Hepatocyte (in vitro differentiated cells): ENCODE measurements around the gene SHISA7. TPM values are rescaled to one million over a fixed set of nuclear protein-coding genes. Genes with fewer than 3 reads are reported as not detected.

Experiments
- DNase-seq: peaks from one replicate; pipeline ENCODE4 v3.0.0-alpha.2; 2016; ENCODE audit warnings: low spot score
- H2AFZ ChIP-seq: fragments of 200-600 bp; sonication (generic); 2 replicates; pipeline ENCODE4 v1.6.0; 2016; ENCODE audit warnings: antibody characterized with exemption, mild to moderate bottlenecking
- H3K27ac ChIP-seq: fragments of 200-600 bp; sonication (generic); 2 replicates; pipeline ENCODE4 v1.5.1; 2016; ENCODE audit warnings: mild to moderate bottlenecking
- H3K27me3 ChIP-seq: fragments of 200-600 bp; sonication (generic); 2 replicates; pipeline ENCODE4 v1.6.1; 2016
- H3K36me3 ChIP-seq: fragments of 200-600 bp; sonication (generic); replicated peaks from 2 replicates; pipeline ENCODE4 v1.5.1; 2016; ENCODE audit warnings: low read depth; ENCODE audit not compliant: insufficient read depth
- H3K4me1 ChIP-seq: fragments of 200-600 bp; sonication (generic); 2 replicates; pipeline ENCODE4 v1.5.1; 2016; ENCODE audit warnings: mild to moderate bottlenecking, moderate library complexity; ENCODE audit not compliant: insufficient read depth
- H3K4me2 ChIP-seq: fragments of 200-600 bp; sonication (generic); 2 replicates; pipeline ENCODE4 v1.6.0; 2016
- H3K4me3 ChIP-seq: fragments of 200-600 bp; sonication (generic); 2 replicates; pipeline ENCODE4 v1.5.1; 2016; ENCODE audit warnings: mild to moderate bottlenecking
- H3K79me2 ChIP-seq: fragments of 200-600 bp; sonication (generic); 2 replicates; pipeline ENCODE4 v1.6.0; 2017; ENCODE audit warnings: mild to moderate bottlenecking
- H3K9me2 ChIP-seq: fragments of 200-600 bp; sonication (generic); replicated peaks from 2 replicates; pipeline ENCODE4 v1.6.0; 2017; ENCODE audit warnings: mild to moderate bottlenecking; ENCODE audit not compliant: insufficient read depth
- H3K9me3 ChIP-seq: fragments of 200-600 bp; sonication (generic); 2 replicates; pipeline ENCODE4 v1.5.1; 2016; ENCODE audit warnings: low read depth, mild to moderate bottlenecking
- H4K20me1 ChIP-seq: fragments of 200-600 bp; sonication (generic); 2 replicates; pipeline ENCODE4 v1.6.0; 2016; ENCODE audit warnings: mild to moderate bottlenecking; ENCODE audit not compliant: insufficient read depth, poor library complexity, severe bottlenecking
- CTCF ChIP-seq: fragments of 200-600 bp; sonication (generic); IDR thresholded peaks from 2 replicates; pipeline ENCODE4 v1.5.1; 2016; ENCODE audit warnings: antibody characterized with exemption, mild to moderate bottlenecking; ENCODE audit not compliant: poor library complexity
- EZH2 ChIP-seq: fragments of 200-600 bp; sonication (generic); IDR thresholded peaks from 2 replicates; pipeline ENCODE4 v1.6.1; 2016; ENCODE audit warnings: antibody characterized with exemption, mild to moderate bottlenecking, borderline replicate concordance
- EZH2phosphoT487 ChIP-seq: fragments of 200-600 bp; sonication (generic); IDR thresholded peaks from one replicate; pipeline ENCODE4 v1.6.1; 2018; ENCODE audit warnings: antibody characterized with exemption, mild to moderate bottlenecking, low read depth, moderate library complexity; ENCODE audit not compliant: unreplicated experiment, severe bottlenecking
- WGBS: methylation state at CpG from one replicate; pipeline ENCODE4 v1.1.6; 2016; ENCODE audit warnings: low lambda C conversion rate; ENCODE audit errors: missing lambda C conversion rate; 5-methylcytosine and 5-hydroxymethylcytosine counted together
- polyA plus RNA-seq: library from polyadenylated mRNA; unstranded; fragments of >200 nt; fragmentation: Nextera tagmentation; extraction: Ambion mirVana; gene quantifications from 2 replicates; pipeline ENCODE4 v1.2.1, GENCODE V29; 2016
- total RNA-seq: library from RNA; depleted of rRNA; stranded (reverse); fragments of >200 nt; gene quantifications from 2 replicates; pipeline ENCODE4 v1.2.3, GENCODE V29; 2014

The SHISA7 gene
- total and polyA plus RNA-seq, 2 experiments from 2014 or later = not detected

- peak overlapping the region; percentile 48 for H2AFZ ChIP-seq
- no peak for DNase-seq
- no peaks in the 10 kb centered on the region for H3K9me3 ChIP-seq
- H3K36me3 ChIP-seq = no peaks in the 10 kb centered on the region
- TF ChIP-seq EZH2phosphoT487 (no peak), EZH2 (no peak), CTCF (no peak)
- H3K9me2 ChIP-seq = no peaks in the 10 kb centered on the region
- H3K27ac ChIP-seq = peak overlapping the region; percentile 71
- H3K4me3 ChIP-seq = peak overlapping the region; percentile 100
- peaks cover 30% of the 10 kb centered on the region for H3K4me1 ChIP-seq
- H3K27me3 ChIP-seq = no peaks in the 10 kb centered on the region
- peak overlapping the region; percentile 94 for H3K4me2 ChIP-seq
- peaks cover 10% of the 10 kb centered on the region for H3K79me2 ChIP-seq
- 15% methylated on average over 13 of the region's 18 CpGs for WGBS
- no peaks in the 10 kb centered on the region for H4K20me1 ChIP-seq
These were observed 42.4 kb upstream of the SHISA7 start for GRCh38 chr19:55485439-55486011.

- peak within 1 kb of the TSS; percentile 94 for H3K4me2 ChIP-seq
- peaks cover 10% of the 10 kb centered on the region for H3K79me2 ChIP-seq
- peak within 1 kb of the TSS; percentile 48 for H2AFZ ChIP-seq
- H3K27ac ChIP-seq = peak within 1 kb of the TSS; percentile 71
- no peaks in the 10 kb centered on the region for H3K9me3 ChIP-seq
- TF ChIP-seq CTCF (no peak), EZH2phosphoT487 (no peak), EZH2 (no peak)
- H3K4me1 ChIP-seq = peaks cover 30% of the 10 kb centered on the region
- peak within 1 kb of the TSS; percentile 100 for H3K4me3 ChIP-seq
- 7% methylated on average over 31 of the region's 78 CpGs for WGBS
- H3K27me3 ChIP-seq = no peaks in the 10 kb centered on the region
- H4K20me1 ChIP-seq = no peaks in the 10 kb centered on the region
- H3K9me2 ChIP-seq = no peaks in the 10 kb centered on the region
- peak; percentile 82 for DNase-seq
- no peaks in the 10 kb centered on the region for H3K36me3 ChIP-seq
These were observed 41.7 kb upstream of the SHISA7 start, which contains the start of gene NAT14 for GRCh38 chr19:55484593-55485438. Gene NAT14 (plus strand): TSS chr19:55485188. CDS start chr19:55485709, 521 bp downstream.

GRCh38 chr19:55483706-55484592 is 40.8 kb upstream of the SHISA7 start:
- Histone ChIP-seq H3K36me3 (no peaks in the 10 kb centered on the region), H2AFZ (no peak overlapping the region), H3K4me3 (no peak overlapping the region), H3K4me1 (peaks cover 30% of the 10 kb centered on the region), H4K20me1 (no peaks in the 10 kb centered on the region), H3K27me3 (no peaks in the 10 kb centered on the region), H3K4me2 (peak overlapping the region; percentile 94), H3K9me3 (no peaks in the 10 kb centered on the region), H3K79me2 (peaks cover 10% of the 10 kb centered on the region), H3K9me2 (no peaks in the 10 kb centered on the region), H3K27ac (no peak overlapping the region)
- WGBS = 90% methylated on average over 36 of the region's 46 CpGs
- TF ChIP-seq CTCF = no peak
- TF ChIP-seq EZH2 = no peak
- no peak for TF ChIP-seq EZH2phosphoT487
- no peak for DNase-seq
